ENCODE measurements around the gene OPHN1. TPM values are rescaled to one million over a fixed set of nuclear protein-coding genes. Genes with fewer than 3 reads are reported as not detected.

The OPHN1 gene
- total and polyA plus RNA-seq, 2 experiments from 2014 or later: 2.2 to 3.8 TPM

DNA sequence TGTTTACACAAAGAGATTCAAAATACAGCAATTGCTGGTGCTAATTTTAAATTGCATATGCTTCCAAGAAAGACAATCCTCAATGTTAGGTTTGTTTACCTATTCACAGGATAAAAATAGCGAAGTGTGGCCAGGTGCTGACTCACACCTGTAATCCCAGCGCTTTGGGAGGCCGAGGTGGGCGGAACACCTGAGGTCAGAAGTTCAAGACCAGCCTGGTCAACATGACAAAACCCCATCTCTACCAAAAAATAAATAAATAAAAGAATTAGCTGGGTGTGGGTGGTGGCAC is 77.7 kb downstream of the OPHN1 start:
- Histone ChIP-seq H3K4me3 (no peak overlapping the region), H3K79me2 (replicated peaks; ENCODE audit: insufficient read depth) (no peaks in the 10 kb centered on the region), H2AFZ (no peak overlapping the region), H3F3A (replicated peaks; ENCODE audit: low read depth) (no peaks in the 10 kb centered on the region), H3K27ac (ENCODE audit: low read depth) (no peak overlapping the region), H3K9me2 (ENCODE audit: insufficient read depth) (no peaks in the 10 kb centered on the region), H3K4me2 (no peak overlapping the region), H3K36me3 (ENCODE audit: insufficient read depth) (no peaks in the 10 kb centered on the region), H3K27me3 (ENCODE audit: insufficient read depth) (no peaks in the 10 kb centered on the region), H3K4me1 (ENCODE audit: insufficient read depth) (no peaks in the 10 kb centered on the region; the same call in 1 of the 2 replicates), H4K20me1 (replicated peaks; ENCODE audit: insufficient read depth) (no peaks in the 10 kb centered on the region)
- H3K27ac Mint-ChIP-seq: no peak overlapping the region; the same call in 1 of the 2 replicates
- no peaks in the 10 kb centered on the region for H3K27me3 Mint-ChIP-seq (ENCODE audit: insufficient read depth, low read depth, poor library complexity)
- H3K9me3 Mint-ChIP-seq: no peaks in the 10 kb centered on the region; the same call in 2 of the 3 replicates
- no peaks in the 10 kb centered on the region for H3K36me3 Mint-ChIP-seq (ENCODE audit: low read depth)
- no peak for DNase-seq (ENCODE audit: low spot score)
- TF ChIP-seq, protein P1, sequence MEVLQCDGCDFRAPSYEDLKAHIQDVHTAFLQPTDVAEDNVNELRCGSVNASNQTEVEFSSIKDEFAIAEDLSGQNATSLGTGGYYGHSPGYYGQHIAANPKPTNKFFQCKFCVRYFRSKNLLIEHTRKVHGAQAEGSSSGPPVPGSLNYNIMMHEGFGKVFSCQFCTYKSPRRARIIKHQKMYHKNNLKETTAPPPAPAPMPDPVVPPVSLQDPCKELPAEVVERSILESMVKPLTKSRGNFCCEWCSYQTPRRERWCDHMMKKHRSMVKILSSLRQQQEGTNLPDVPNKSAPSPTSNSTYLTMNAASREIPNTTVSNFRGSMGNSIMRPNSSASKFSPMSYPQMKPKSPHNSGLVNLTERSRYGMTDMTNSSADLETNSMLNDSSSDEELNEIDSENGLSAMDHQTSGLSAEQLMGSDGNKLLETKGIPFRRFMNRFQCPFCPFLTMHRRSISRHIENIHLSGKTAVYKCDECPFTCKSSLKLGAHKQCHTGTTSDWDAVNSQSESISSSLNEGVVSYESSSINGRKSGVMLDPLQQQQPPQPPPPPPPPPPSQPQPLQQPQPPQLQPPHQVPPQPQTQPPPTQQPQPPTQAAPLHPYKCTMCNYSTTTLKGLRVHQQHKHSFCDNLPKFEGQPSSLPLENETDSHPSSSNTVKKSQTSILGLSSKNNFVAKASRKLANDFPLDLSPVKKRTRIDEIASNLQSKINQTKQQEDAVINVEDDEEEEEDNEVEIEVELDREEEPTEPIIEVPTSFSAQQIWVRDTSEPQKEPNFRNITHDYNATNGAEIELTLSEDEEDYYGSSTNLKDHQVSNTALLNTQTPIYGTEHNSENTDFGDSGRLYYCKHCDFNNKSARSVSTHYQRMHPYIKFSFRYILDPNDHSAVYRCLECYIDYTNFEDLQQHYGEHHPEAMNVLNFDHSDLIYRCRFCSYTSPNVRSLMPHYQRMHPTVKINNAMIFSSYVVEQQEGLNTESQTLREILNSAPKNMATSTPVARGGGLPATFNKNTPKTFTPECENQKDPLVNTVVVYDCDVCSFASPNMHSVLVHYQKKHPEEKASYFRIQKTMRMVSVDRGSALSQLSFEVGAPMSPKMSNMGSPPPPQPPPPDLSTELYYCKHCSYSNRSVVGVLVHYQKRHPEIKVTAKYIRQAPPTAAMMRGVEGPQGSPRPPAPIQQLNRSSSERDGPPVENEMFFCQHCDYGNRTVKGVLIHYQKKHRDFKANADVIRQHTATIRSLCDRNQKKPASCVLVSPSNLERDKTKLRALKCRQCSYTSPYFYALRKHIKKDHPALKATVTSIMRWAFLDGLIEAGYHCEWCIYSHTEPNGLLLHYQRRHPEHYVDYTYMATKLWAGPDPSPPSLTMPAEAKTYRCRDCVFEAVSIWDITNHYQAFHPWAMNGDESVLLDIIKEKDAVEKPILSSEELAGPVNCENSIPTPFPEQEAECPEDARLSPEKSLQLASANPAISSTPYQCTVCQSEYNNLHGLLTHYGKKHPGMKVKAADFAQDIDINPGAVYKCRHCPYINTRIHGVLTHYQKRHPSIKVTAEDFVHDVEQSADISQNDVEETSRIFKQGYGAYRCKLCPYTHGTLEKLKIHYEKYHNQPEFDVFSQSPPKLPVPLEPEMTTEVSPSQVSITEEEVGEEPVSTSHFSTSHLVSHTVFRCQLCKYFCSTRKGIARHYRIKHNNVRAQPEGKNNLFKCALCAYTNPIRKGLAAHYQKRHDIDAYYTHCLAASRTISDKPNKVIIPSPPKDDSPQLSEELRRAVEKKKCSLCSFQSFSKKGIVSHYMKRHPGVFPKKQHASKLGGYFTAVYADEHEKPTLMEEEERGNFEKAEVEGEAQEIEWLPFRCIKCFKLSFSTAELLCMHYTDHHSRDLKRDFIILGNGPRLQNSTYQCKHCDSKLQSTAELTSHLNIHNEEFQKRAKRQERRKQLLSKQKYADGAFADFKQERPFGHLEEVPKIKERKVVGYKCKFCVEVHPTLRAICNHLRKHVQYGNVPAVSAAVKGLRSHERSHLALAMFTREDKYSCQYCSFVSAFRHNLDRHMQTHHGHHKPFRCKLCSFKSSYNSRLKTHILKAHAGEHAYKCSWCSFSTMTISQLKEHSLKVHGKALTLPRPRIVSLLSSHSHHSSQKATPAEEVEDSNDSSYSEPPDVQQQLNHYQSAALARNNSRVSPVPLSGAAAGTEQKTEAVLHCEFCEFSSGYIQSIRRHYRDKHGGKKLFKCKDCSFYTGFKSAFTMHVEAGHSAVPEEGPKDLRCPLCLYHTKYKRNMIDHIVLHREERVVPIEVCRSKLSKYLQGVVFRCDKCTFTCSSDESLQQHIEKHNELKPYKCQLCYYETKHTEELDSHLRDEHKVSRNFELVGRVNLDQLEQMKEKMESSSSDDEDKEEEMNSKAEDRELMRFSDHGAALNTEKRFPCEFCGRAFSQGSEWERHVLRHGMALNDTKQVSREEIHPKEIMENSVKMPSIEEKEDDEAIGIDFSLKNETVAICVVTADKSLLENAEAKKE (CRISPR knock-in tag; IDR thresholded peaks at IDR 0.05): no peak
- TF ChIP-seq STAT1 (IDR thresholded peaks at IDR 0.05; ENCODE audit: unreplicated experiment): no peak
- TF ChIP-seq NANOG (IDR thresholded peaks at IDR 0.05; ENCODE audit: borderline replicate concordance): no peak
- TF ChIP-seq, protein P2, sequence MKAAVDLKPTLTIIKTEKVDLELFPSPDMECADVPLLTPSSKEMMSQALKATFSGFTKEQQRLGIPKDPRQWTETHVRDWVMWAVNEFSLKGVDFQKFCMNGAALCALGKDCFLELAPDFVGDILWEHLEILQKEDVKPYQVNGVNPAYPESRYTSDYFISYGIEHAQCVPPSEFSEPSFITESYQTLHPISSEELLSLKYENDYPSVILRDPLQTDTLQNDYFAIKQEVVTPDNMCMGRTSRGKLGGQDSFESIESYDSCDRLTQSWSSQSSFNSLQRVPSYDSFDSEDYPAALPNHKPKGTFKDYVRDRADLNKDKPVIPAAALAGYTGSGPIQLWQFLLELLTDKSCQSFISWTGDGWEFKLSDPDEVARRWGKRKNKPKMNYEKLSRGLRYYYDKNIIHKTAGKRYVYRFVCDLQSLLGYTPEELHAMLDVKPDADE (IDR thresholded peaks at IDR 0.05): no peak
- TF ChIP-seq CREB1 (CRISPR knock-in tag; IDR thresholded peaks at IDR 0.05; ENCODE audit: low read depth): no peak
- TF ChIP-seq EZH2 (IDR thresholded peaks at IDR 0.05; ENCODE audit: low read depth, unreplicated experiment): no peak
- no peak for TF ChIP-seq ZNF331 (CRISPR knock-in tag; IDR thresholded peaks at IDR 0.05; ENCODE audit: low read depth)
- no peak for TF ChIP-seq ZNF114 (CRISPR knock-in tag; IDR thresholded peaks at IDR 0.05)
- TF ChIP-seq CTCF (conservative IDR thresholded peaks at IDR 0.05; ENCODE audit: low read depth in 2 of 2): no peak
- no peak for TF ChIP-seq POLR2AphosphoS5 (IDR thresholded peaks at IDR 0.05; ENCODE audit: low read depth)
- no peak for TF ChIP-seq EZH2phosphoT487 (IDR thresholded peaks at IDR 0.05; ENCODE audit: unreplicated experiment)
- TF ChIP-seq JUNB (IDR thresholded peaks at IDR 0.05; ENCODE audit: unreplicated experiment): no peak
- TF ChIP-seq, protein P3, sequence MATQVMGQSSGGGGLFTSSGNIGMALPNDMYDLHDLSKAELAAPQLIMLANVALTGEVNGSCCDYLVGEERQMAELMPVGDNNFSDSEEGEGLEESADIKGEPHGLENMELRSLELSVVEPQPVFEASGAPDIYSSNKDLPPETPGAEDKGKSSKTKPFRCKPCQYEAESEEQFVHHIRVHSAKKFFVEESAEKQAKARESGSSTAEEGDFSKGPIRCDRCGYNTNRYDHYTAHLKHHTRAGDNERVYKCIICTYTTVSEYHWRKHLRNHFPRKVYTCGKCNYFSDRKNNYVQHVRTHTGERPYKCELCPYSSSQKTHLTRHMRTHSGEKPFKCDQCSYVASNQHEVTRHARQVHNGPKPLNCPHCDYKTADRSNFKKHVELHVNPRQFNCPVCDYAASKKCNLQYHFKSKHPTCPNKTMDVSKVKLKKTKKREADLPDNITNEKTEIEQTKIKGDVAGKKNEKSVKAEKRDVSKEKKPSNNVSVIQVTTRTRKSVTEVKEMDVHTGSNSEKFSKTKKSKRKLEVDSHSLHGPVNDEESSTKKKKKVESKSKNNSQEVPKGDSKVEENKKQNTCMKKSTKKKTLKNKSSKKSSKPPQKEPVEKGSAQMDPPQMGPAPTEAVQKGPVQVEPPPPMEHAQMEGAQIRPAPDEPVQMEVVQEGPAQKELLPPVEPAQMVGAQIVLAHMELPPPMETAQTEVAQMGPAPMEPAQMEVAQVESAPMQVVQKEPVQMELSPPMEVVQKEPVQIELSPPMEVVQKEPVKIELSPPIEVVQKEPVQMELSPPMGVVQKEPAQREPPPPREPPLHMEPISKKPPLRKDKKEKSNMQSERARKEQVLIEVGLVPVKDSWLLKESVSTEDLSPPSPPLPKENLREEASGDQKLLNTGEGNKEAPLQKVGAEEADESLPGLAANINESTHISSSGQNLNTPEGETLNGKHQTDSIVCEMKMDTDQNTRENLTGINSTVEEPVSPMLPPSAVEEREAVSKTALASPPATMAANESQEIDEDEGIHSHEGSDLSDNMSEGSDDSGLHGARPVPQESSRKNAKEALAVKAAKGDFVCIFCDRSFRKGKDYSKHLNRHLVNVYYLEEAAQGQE (IDR thresholded peaks at IDR 0.05; ENCODE audit: unreplicated experiment): no peak
- no peak overlapping the region for H3K4me3 Mint-ChIP-seq
- peaks cover 8% of the 10 kb centered on the region for H3K4me1 Mint-ChIP-seq
- no peak for ATAC-seq
